ENCODE results near the gene STEAP1B.

Gene STEAP1B

GRCh38 chr7:22487978-22488642 lies 11.9 kb downstream of the STEAP1B start:
- no peak overlapping the region for H3K4me3 ChIP-seq (ENCODE audit: low read length)
- H2AFZ ChIP-seq (ENCODE audit: low read depth, low read length) = no peak overlapping the region
- no peak overlapping the region for H3K27ac ChIP-seq (ENCODE audit: low read length)

GRCh38 chr7:22486597-22486996 lies 13.4 kb downstream of the STEAP1B start:
- H3K79me2 ChIP-seq (ENCODE audit: low read length) = no peaks in the 10 kb centered on the region
- peaks cover 21% of the 10 kb centered on the region for H3K4me1 ChIP-seq (ENCODE audit: low read length)
- no peaks in the 10 kb centered on the region for H3K9me3 ChIP-seq (ENCODE audit: insufficient read depth, low read length)
- H3K9ac ChIP-seq (ENCODE audit: low read length) = no peak overlapping the region
- no peak overlapping the region for H3K27ac ChIP-seq (ENCODE audit: low read length)
- TF ChIP-seq CTCF (IDR thresholded peaks at IDR 0.05; ENCODE audit: low read depth, low read length) (no peak), EZH2phosphoT487 (IDR thresholded peaks at IDR 0.05; ENCODE audit: low read depth) (no peak)
- peaks cover 7% of the 10 kb centered on the region; the same call in 1 of the 2 replicates for H4K20me1 ChIP-seq (ENCODE audit: insufficient read depth, low read length)
- peaks cover 18% of the 10 kb centered on the region for H3K36me3 ChIP-seq (replicated peaks; ENCODE audit: low read depth, low read length)
- no peak overlapping the region for H3K4me3 ChIP-seq (ENCODE audit: low read length)
- H3K4me2 ChIP-seq (ENCODE audit: low read length) = no peak overlapping the region
- no peaks in the 10 kb centered on the region for H3K27me3 ChIP-seq (ENCODE audit: low read depth, low read length)
- H2AFZ ChIP-seq (ENCODE audit: low read depth, low read length) = no peak overlapping the region

More at GRCh38 chr7:22487978-22488642, 11.9 kb downstream of the STEAP1B start:
- H3K36me3 ChIP-seq (replicated peaks; ENCODE audit: low read depth, low read length) = peaks cover 11% of the 10 kb centered on the region
- no peaks in the 10 kb centered on the region for H3K79me2 ChIP-seq (ENCODE audit: low read length)
- H3K4me2 ChIP-seq (ENCODE audit: low read length) = peak overlapping the region; percentile 16
- no peaks in the 10 kb centered on the region for H3K27me3 ChIP-seq (ENCODE audit: low read depth, low read length)
- H3K9me3 ChIP-seq (ENCODE audit: insufficient read depth, low read length) = no peaks in the 10 kb centered on the region
- TF ChIP-seq CTCF (IDR thresholded peaks at IDR 0.05; ENCODE audit: low read depth, low read length) (no peak), EZH2phosphoT487 (IDR thresholded peaks at IDR 0.05; ENCODE audit: low read depth) (no peak)
- peaks cover 12% of the 10 kb centered on the region for H3K4me1 ChIP-seq (ENCODE audit: low read length)
- no peak overlapping the region for H3K9ac ChIP-seq (ENCODE audit: low read length)
- peaks cover 7% of the 10 kb centered on the region; the same call in 1 of the 2 replicates for H4K20me1 ChIP-seq (ENCODE audit: insufficient read depth, low read length)

- Histone ChIP-seq H3K4me1 (ENCODE audit: low read length) (peaks cover 25% of the 10 kb centered on the region), H3K36me3 (replicated peaks; ENCODE audit: low read depth, low read length) (peaks cover 23% of the 10 kb centered on the region), H4K20me1 (ENCODE audit: insufficient read depth, low read length) (peaks cover 7% of the 10 kb centered on the region; the same call in 1 of the 2 replicates), H3K27me3 (ENCODE audit: low read depth, low read length) (no peaks in the 10 kb centered on the region), H3K9ac (ENCODE audit: low read length) (no peak overlapping the region), H3K9me3 (ENCODE audit: insufficient read depth, low read length) (no peaks in the 10 kb centered on the region), H3K79me2 (ENCODE audit: low read length) (no peaks in the 10 kb centered on the region), H3K4me2 (ENCODE audit: low read length) (no peak overlapping the region), H3K4me3 (ENCODE audit: low read length) (no peak overlapping the region), H3K27ac (ENCODE audit: low read length) (no peak overlapping the region), H2AFZ (ENCODE audit: low read depth, low read length) (no peak overlapping the region)
- TF ChIP-seq CTCF (IDR thresholded peaks at IDR 0.05; ENCODE audit: low read depth, low read length) = no peak
- TF ChIP-seq EZH2phosphoT487 (IDR thresholded peaks at IDR 0.05; ENCODE audit: low read depth) = no peak
Observed at GRCh38 chr7:22485189-22485588, 14.8 kb downstream of the STEAP1B start.

- H3K79me2 ChIP-seq (ENCODE audit: low read length) = no peaks in the 10 kb centered on the region
- no peak overlapping the region for H3K27ac ChIP-seq (ENCODE audit: low read length)
- H3K36me3 ChIP-seq (replicated peaks; ENCODE audit: low read depth, low read length) = peaks cover 23% of the 10 kb centered on the region
- H3K9ac ChIP-seq (ENCODE audit: low read length) = no peak overlapping the region
- H3K27me3 ChIP-seq (ENCODE audit: low read depth, low read length) = no peaks in the 10 kb centered on the region
- H4K20me1 ChIP-seq (ENCODE audit: insufficient read depth, low read length) = no peaks in the 10 kb centered on the region
- peaks cover 13% of the 10 kb centered on the region for H3K4me1 ChIP-seq (ENCODE audit: low read length)
- no peak overlapping the region for H3K4me3 ChIP-seq (ENCODE audit: low read length)
- TF ChIP-seq EZH2phosphoT487 (IDR thresholded peaks at IDR 0.05; ENCODE audit: low read depth) = no peak
- H2AFZ ChIP-seq (ENCODE audit: low read depth, low read length) = no peak overlapping the region
- no peaks in the 10 kb centered on the region for H3K9me3 ChIP-seq (ENCODE audit: insufficient read depth, low read length)
- no peak overlapping the region for H3K4me2 ChIP-seq (ENCODE audit: low read length)
Observed at GRCh38 chr7:22482503-22482902, 17.5 kb downstream of the STEAP1B start.
